ENCODE data around the gene CXADR. TPM values are rescaled to one million over a fixed set of nuclear protein-coding genes. Genes with fewer than 3 reads are reported as not detected.

CXADR gene
- total RNA-seq, 2 experiments from 2014 or later, result 6.3 to 6.6 TPM

- Histone ChIP-seq H3K9me2 (ENCODE audit: insufficient read depth, low read length) (no peaks in the 10 kb centered on the region), H4K20me1 (ENCODE audit: insufficient read depth, low read length) (peaks cover 38% of the 10 kb centered on the region), H3K4me2 (ENCODE audit: low read length) (no peak overlapping the region), H3K36me3 (ENCODE audit: insufficient read depth, low read length) (peaks cover 56% of the 10 kb centered on the region), H3K9me3 (ENCODE audit: low read length) (no peaks in the 10 kb centered on the region; the same call in 1 of the 2 replicates), H2AFZ (ENCODE audit: low read length) (no peak overlapping the region), H3K27ac (ENCODE audit: low read depth, low read length, poor library complexity, severe bottlenecking) (no peak overlapping the region), H3K79me2 (ENCODE audit: insufficient read depth, low read depth, low read length) (peaks cover 76% of the 10 kb centered on the region), H3K4me3 (ENCODE audit: low read depth, low read length, poor library complexity, severe bottlenecking) (no peak overlapping the region), H3K4me1 (ENCODE audit: insufficient read depth, low read length, poor library complexity, severe bottlenecking) (peaks cover 29% of the 10 kb centered on the region)
- no TSS peak for BruUV-seq (replicated peaks)
- intact Hi-C loops (cut with micrococcal nuclease; ENCODE audit: unreplicated experiment), result loop anchor here (2.0 to 5.0 kb wide), 2 partner anchors 173 to 181 kb away; no protein-coding TSS in a partner anchor
- DNase-seq (ENCODE audit: low spot score), result no peak
- CTCF ChIA-PET (ENCODE audit: unreplicated experiment), result interaction anchor here (0.6 kb wide), 1 partner anchor 65 kb away, joined by 4 read pairs; no protein-coding TSS in a partner anchor
- POLR2A ChIA-PET, result interaction anchor here (0.5 to 4.9 kb wide), 13 partner anchors 8 to 257 kb away, joined by 3 to 30 read pairs (median 4); no protein-coding TSS in a partner anchor
- TF ChIP-seq EZH2phosphoT487 (IDR thresholded peaks at IDR 0.05; ENCODE audit: borderline replicate concordance, low read depth, low read length) (no peak), CTCF (conservative IDR thresholded peaks at IDR 0.05; ENCODE audit: low read length) (no peak)
Measured at GRCh38 chr21:17609681-17610080, 96.8 kb downstream of the CXADR start.

GRCh38 chr21:17610911-17611310 lies 98.1 kb downstream of the CXADR start:
- intact Hi-C loops (cut with micrococcal nuclease; ENCODE audit: unreplicated experiment), result loop anchor here (2.0 to 5.0 kb wide), 2 partner anchors 171 to 182 kb away; no protein-coding TSS in a partner anchor
- TF ChIP-seq EZH2phosphoT487 (IDR thresholded peaks at IDR 0.05; ENCODE audit: borderline replicate concordance, low read depth, low read length), result no peak
- no peak for TF ChIP-seq CTCF (conservative IDR thresholded peaks at IDR 0.05; ENCODE audit: low read length)

More at GRCh38 chr21:17610911-17611310, 98.1 kb downstream of the CXADR start:
- peaks cover 30% of the 10 kb centered on the region for H3K4me1 ChIP-seq (ENCODE audit: insufficient read depth, low read length, poor library complexity, severe bottlenecking)
- H3K4me2 ChIP-seq (ENCODE audit: low read length), result peak overlapping the region; percentile 83
- H4K20me1 ChIP-seq (ENCODE audit: insufficient read depth, low read length), result peaks cover 29% of the 10 kb centered on the region
- H3K4me3 ChIP-seq (ENCODE audit: low read depth, low read length, poor library complexity, severe bottlenecking), result peak overlapping the region; percentile 92
- BruUV-seq (replicated peaks), result TSS peak; percentile 38
- DNase-seq (ENCODE audit: low spot score), result peak; percentile 15
- H3K79me2 ChIP-seq (ENCODE audit: insufficient read depth, low read depth, low read length), result peaks cover 64% of the 10 kb centered on the region
- peak overlapping the region; percentile 48 for H3K27ac ChIP-seq (ENCODE audit: low read depth, low read length, poor library complexity, severe bottlenecking)
- H3K36me3 ChIP-seq (ENCODE audit: insufficient read depth, low read length), result peaks cover 44% of the 10 kb centered on the region
- no peaks in the 10 kb centered on the region; the same call in 1 of the 2 replicates for H3K9me3 ChIP-seq (ENCODE audit: low read length)
- POLR2A ChIA-PET, result interaction anchor here (0.5 to 4.9 kb wide), 13 partner anchors 9 to 226 kb away, joined by 3 to 30 read pairs (median 4); no protein-coding TSS in a partner anchor
- H2AFZ ChIP-seq (ENCODE audit: low read length), result no peak overlapping the region
- H3K9me2 ChIP-seq (ENCODE audit: insufficient read depth, low read length), result no peaks in the 10 kb centered on the region
- CTCF ChIA-PET (ENCODE audit: unreplicated experiment), result no interaction called here

Data from OCI-LY7 (cell line).